ENCODE data around the gene SECTM1.

DNA sequence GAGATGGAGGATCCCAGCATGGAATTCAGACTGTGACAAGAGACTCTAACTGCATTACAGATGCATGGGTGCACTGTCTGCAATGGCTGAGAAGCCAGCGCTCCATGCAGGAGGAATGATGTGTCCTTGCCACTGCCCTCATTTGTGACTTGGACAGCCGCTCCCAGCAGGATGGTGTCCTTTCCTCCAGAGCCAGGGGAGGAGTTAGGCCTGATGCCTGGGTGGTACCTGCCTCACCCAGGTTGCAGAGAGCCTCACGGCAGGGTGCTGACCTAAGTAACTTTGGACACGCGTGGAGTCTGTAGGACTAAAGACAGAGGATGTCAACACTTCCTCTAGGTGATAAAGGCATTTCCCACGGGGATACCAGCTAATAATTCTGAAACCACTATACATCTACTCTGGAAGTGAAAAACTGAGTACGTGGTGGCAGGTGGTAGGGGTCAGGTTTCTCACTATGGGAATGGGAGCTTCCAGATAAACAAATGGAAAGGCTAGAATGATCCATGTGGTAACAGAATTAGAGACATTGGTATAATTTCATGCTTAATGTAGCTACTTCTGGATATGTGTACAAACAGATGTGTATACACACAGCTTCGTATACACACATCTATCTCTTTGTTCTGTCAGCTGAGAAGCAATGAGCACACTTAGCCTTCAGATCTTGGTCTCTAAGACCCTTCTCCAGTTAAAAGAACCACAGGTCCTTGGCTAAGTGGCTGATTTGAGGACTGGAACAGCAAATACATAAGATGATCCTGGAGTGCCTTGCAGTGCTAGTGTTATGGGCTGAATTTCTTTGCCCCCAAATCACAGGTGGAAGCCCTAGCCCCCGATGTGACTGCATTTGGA, 46.3 kb downstream of the SECTM1 start:
- TF ChIP-seq, protein P1, sequence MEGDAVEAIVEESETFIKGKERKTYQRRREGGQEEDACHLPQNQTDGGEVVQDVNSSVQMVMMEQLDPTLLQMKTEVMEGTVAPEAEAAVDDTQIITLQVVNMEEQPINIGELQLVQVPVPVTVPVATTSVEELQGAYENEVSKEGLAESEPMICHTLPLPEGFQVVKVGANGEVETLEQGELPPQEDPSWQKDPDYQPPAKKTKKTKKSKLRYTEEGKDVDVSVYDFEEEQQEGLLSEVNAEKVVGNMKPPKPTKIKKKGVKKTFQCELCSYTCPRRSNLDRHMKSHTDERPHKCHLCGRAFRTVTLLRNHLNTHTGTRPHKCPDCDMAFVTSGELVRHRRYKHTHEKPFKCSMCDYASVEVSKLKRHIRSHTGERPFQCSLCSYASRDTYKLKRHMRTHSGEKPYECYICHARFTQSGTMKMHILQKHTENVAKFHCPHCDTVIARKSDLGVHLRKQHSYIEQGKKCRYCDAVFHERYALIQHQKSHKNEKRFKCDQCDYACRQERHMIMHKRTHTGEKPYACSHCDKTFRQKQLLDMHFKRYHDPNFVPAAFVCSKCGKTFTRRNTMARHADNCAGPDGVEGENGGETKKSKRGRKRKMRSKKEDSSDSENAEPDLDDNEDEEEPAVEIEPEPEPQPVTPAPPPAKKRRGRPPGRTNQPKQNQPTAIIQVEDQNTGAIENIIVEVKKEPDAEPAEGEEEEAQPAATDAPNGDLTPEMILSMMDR (IDR thresholded peaks at IDR 0.05; ENCODE audit: insufficient read depth, low read length, poor library complexity, severe bottlenecking): no peak
- no peak for TF ChIP-seq EZH2phosphoT487 (conservative IDR thresholded peaks at IDR 0.05; ENCODE audit: low read length)
